ENCODE results near the gene HOXC12.

HOXC12 gene

DNA sequence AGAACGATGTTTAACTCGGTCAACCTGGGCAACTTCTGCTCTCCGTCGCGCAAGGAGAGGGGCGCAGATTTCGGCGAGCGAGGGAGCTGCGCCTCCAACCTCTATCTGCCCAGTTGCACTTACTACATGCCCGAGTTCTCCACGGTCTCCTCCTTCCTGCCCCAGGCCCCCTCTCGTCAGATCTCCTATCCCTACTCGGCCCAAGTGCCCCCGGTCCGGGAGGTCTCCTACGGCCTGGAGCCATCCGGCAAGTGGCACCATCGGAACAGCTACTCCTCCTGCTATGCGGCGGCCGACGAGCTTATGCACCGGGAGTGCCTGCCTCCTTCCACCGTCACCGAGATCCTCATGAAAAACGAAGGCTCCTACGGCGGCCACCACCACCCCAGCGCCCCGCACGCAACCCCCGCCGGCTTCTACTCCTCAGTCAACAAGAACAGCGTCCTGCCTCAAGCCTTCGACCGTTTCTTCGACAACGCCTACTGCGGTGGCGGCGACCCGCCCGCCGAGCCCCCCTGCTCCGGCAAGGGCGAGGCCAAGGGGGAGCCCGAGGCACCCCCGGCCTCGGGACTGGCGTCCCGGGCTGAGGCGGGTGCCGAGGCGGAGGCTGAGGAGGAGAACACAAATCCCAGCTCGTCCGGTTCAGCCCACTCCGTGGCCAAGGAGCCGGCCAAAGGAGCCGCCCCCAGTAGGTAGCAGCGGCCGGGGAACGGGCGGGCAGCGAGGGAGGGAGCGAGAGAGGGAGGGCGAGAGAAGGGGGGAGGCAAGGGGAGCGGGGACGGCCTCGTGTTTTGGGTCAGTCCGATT is 18.7 kb downstream of the HOXC12 start:
- no peak for DNase-seq

DNA sequence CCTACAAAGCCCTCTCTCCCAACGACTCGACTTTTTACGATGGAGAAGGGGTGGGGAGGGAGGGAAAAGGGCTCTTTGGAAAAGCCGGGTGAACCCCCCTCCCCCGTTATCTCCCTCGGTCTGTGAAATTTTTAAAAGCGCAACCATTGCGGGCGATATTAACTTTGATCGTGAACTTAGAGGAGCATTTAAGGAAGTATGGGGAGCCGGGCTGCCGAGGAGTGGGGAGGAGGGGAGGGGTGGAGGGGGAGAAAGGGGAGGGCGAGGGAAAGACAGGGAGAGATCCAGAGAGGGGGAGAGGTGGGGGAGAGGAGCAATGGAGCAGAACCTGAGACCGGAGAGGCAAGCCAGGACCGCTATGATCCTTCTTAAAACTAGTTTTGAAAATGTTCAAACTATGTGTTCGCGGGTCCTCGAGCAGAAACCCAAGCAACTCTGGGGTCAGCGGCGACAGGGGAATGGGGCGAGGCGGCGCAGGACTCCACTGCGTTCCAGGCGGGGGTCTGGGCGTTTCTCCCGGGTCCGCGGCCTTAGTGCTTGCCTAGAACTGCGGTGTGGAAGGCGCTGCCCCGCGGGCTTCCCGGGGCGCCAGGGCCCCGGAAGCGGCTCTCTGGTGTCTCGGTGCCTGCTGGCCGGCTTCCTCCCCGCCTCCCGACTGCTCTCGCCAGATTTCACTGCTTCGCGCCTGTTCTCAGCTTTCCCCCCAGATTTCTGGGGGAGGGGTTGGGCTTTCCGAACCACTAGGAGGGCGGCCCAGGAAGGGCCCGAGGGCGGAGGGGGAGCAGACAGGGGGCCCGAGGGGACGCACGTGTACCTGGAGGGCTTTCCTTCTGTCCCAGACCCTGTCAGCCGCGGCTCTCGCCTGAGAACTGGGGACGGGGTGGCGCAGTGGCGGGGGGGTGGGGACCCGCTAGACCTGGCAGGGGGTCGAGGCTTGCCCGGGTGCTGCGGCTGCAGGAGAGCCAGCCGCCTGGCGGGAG is 19.7 kb downstream of the HOXC12 start, which contains the start of gene HOTAIR:
Gene HOTAIR (minus strand): TSS at position 871 of the 980 bp plus-strand sequence.
- peak; percentile 37 for DNase-seq

DNA sequence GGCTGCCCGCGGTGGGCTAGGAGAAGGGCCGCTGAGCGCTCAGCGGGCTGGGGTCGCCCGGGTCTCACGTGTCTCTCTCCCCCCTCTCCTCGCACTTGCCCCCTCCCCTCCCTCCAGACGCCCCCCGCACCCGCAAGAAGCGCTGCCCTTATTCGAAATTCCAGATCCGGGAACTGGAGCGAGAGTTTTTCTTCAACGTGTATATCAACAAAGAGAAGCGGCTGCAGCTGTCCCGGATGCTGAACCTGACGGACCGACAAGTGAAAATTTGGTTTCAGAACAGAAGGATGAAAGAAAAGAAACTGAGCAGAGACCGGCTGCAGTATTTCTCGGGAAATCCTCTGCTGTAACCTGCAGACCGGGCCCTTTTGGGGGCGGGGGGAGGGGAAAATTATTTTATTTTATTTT is 20.4 kb downstream of the HOXC12 start:
- no peak for DNase-seq

DNA sequence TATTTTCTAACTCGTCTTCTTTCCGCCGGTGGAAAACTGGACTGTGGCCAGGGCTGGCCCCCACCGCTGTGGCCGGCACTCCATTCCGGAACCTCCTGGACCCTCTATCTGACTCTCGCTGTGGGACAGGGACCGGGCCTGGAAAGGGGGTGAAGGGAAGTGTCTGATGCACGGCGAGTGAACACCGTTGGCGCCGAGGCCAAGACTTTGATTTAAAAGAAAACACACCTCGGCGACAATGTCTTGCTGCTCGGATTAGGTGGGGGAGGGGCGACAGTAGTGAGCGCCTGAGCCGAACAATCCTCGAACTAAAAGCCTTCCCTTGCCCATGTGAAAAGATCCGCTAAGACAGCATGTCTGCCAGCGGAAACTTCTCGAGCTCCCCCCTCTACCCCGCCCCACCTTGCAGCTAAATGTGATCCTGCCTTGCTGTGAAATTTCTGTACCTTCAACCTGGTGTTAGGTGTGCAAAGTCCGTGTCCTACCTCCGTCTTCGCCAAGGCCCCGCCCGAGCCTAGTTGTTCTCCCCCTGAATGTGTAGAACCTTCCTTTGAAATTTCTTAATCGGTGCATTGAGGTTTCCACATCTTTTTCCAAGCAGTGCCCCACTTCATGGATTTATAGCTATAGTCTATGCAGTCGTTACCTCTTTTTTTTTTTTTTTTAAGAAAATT is 20.9 kb downstream of the HOXC12 start:
- DNase-seq, result no peak

DNA sequence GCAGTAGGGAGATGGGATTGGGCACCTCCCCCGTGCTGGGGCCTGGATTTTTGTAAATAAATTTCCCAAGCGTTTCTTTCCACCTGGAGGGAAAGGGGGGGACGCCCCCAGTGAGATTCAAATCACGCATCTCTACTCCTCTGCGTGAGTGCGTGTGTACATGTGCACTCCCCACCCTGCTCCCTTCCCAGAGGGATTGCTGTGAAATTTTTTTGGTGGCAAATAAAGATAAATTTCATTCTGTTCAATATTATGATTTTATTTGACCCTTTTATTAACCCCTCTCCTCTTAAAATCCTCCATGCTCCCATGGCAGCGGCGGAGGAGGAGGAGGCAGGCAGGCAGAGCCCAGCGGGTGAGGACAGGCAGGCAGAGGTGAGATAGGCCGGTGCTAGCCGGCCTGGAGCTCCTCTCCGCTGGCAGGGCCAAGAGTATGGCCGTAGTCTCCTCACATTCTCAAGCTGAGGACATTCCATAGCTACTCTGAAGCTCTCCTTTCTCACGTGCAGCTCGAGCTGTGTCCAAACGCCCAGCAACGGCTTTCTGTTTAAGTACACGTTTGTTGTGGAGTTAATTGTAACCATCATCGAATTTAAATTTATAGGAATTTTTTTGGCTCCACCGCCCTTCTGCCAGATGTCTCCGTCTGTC is 21.6 kb downstream of the HOXC12 start:
- DNase-seq, result no peak

DNA sequence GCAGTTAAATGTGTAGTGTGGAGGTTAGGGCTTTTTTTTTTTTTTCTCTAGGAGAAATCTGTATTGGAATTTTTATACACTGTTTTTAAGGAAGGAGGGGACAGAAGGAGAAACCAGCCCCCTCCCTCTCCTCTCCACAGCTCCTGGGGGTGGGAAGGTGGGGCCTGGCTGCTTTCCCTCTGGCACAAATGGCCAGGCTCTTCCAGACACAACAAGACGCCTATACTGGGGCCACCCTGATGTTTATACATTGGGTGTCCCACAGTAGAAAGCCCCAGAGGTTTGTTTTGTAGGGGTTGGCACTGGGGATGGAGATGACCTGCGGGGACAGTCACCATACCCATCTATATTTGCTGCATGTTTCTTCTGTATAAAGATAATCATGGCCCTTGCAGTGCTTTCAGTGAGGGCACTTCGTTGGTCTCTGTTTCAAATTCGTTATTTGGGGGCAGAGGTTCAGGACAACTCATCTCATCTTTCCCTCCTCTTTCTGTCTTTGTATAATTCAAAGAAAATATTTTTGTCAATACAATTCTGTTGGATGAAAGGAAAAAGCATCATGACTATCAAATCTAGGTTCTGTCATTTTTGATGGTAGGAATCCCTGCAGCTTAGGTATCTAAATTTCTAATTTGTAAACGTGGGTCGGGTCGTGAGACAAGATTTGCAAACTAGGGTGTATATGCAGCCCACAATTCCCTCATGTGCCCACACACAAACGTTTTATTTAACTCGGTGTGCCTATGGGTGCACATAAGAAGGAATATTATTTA is 22.3 kb downstream of the HOXC12 start:
- DNase-seq, result no peak

DNA sequence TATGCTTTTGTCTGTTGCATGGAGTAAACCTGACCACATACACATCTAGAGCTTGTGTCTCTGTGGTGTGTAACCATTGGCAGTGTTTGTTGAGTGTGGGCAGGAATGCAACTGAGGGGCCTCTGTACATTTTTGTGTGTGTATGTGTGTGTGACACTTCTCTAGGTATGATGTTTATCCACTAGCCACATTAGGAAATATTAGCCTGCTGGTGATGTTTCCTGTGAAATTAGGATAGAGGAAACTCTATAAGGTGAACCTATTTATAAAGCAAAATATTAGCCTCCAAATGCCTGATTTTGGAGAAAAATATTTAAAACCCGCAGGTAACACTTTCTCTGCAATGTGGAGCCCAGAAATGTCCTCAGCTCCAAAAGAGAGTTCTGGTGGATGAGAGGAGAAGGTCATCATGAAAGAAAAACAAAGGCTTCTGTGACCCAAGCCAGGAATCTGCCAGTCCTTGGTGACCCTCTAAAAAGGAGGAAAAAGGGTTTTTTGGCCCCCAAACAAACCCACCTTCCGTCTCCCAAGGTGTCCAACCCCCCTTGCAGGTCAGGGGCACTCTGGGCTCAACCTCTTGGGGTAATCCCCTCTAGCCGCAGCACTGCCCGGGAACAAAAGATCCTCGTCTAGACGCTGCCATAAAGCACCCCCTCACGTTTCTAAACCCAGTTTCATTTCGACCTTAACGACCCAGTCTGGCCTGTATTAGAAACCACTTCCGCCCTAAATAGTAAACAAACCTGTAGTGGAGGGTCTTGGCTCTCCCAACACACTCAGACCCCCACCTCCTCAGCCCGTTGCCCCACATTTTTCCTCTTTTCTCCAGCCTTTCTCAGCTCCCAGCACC is 23.1 kb downstream of the HOXC12 start:
- no peak for DNase-seq

DNA sequence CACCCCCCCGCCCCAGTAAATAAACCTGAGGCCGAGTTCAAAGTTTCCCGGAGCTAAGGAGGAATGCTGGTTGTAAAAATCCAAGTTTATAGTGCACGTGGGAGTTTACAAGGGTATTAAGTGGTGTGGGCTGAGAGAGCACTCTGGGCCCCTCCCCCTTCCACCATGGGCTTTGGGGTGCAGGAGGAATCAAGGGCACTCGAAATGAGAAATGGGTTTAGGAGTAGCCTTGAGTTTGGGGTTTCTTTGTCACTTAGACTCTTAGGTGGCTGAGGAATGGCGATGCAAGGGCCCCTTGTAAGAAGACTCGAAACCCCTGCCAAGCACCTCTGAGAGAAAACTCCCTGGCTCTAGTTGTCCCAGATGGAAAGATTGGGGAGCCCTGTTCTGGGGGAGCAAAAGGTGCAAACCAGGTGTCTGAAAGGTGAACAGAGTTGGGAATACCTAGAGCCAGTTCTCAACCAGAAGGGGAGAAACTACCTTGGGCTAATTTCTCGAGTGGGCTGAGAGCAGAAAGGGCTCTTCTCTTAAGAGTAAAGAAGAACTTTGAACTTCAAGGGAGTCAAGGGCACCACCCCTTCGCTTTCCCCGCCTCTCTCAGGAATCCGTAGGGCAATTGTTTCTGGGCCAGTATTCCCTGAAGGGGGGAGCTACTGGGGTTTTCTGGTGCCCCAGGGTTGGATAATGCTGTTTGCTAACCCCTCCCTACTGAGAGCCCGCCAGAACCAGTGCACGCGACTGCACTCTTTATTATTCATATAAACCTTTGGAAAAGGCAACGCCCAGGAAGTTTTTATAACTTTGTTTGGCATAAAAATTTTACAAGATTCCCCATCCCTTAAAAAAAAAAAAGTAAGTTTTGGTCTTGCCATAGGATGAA is 24.0 kb downstream of the HOXC12 start:
- no peak for DNase-seq

DNA sequence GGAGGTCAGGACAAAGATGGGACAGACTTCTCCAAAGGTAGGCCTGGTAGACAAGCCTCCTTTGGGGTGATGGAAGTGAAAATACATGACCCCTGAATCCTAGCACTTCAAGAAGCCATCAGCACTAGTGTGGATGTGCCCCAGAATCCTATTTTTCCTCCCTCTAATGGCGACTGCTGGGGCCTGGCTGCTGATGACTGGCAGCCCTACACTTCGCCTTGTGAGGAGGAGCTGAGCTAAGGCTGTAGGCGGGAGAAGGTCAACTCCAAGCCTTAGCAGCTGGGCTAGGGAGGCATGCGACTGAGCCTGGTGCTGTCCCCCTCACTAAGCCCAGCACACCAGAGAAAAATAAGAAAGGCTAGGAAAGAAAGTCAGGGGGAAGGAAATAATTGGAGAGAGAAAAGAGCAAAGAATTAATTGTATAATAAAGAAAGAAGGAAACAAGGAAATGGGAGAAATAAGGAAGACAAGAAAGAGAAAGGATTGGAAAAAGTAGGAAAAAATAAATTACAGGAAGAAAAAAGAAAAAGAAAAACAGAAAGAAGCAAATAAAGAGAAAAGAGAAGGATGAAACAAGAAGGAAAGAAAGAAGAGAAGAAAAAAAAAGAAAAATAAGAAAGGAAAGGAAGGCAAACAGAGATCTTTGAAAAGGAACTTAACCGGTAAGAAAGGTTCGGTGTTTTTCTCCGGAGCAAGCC is 25.6 kb downstream of the HOXC12 start:
- no peak for DNase-seq

DNA sequence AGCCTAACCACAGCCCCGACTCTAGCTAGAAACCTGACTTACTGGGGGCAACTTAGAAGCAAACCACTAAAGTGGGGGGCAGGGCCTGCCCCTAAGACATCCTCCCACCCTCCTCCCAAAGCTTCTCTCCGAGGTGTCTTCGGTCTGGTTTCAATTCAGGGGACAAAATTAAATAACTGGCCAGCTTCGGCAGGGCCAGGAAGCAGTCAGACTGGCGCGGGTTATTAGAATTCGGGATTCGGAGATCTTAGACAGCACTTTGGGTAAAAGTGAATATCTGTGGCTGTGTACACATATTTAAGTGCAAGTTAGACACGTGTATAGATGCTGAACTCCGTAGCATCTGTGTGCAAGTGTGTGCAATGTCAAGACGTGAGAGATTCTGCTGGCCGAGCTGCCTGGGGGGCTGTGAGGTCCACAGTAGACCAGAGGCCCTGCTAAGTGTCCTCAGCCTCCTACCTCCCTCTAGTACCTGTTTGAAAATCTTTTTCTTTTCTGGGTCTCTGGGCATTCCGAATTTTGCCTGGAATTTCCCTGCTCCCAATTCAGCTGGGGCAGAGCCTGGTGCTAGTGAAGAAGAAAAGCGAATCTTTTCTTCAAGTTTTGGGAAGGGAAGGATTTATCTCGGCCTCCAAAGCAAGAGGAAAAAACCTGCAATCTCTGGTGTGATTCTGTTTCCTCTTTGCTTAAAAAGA is 26.2 kb downstream of the HOXC12 start:
- DNase-seq, result no peak

DNA sequence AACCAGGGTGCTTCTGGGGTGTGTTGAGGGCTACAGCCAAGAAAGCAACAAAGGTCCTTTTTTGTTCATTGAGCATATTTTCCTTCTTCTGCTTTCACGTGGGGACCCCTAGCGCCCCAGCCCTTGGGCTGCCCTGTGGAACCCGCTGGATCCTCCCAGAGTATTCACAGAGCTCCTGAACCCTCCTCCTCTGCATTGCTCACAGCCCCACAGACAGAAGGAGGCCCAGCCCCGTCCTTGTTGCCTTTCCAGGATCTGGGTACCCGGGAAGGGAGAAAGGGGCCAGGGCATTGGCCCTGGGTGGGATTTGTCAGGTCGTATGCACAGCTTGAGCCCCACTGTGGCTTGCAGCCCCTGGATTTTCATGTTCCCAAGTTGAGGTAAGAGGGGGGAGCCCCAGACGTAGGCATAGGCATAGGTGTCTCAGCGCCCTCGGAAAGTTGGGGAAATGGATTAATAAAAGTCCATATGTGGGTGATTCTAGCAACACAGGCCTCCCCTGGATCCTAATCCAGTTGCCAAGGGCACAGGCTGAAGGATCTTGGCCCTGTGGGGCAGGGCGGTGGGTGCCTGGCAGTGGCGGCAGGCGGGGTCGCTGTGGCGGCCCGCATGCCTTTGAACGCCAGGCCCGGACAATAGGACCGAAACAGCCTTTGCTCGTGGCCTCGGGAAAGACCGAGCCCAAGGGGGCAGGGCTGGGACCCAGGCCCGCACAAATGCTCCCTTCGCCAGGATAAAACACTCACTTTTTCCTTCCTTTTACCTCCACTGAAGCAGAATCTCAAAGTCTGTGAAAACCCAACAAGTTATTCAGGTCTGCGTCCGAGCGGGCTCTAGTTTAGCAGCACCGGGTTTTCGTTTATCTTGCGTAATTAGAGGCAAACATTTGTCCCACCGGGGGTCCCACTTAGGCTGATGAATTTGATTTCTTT is 27.2 kb downstream of the HOXC12 start:
- no peak for DNase-seq

DNA sequence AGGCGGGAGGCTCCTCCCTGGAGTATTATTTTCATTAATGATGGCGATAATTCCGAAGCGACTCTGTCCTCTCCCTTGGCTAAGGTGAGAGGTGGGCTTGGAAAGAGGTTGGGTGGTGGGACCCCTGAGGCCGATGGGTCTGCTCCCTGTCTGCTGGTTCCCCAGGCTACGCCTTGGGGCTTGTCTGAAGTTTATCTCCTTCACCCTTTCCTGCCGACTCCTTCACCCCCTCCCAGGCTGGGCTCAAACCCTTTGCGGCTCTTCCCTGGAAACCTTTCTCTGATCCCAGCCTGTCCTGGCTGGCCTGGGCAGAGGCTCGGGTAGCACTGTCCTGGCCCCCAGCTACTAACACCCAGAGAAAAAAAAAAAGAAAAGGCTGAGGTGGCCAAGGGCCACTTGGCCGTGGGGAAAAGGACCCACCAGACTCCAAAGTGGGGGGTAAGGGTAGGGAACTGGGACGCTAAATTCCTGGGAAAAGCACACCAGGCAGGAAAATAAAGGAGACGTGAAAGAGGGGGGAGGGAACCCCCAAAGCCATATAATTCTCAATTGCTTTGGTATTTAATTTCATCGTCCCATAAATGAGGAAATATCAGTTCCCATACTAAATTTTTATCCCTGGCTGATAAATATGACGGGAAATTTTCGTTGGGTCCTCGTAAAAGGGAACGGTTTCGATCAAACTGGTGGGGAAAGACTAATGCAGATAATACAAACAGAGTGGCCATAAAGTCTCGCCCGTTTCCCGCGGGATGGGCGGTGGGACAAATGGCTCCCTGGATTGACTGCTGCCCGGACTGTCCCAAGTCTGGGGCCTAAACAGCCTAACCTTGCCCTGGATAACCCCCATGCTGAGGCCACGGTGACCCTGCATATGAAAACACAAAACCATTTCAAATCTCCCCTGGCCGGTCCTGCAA is 28.2 kb downstream of the HOXC12 start:
- DNase-seq, result no peak

DNA sequence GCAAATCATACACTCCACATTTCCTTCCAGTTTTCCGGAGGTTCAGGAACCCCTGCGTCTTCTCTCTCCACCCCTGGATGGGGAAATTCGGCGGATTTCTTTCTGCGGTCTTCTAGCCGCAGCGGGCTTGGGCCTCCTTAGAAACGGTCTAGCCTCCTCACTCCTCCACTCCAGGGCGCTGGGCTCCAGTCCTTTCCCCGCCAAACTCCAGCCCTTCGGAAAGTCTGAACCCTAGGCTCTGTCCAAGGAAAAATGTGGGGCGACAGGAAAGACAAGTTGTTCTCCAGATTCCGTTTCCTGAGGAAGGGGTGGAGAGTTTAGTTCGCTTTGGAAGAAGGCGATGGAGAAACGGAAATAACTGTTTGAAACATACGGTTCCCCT is 28.9 kb downstream of the HOXC12 start:
- DNase-seq, result no peak

DNA sequence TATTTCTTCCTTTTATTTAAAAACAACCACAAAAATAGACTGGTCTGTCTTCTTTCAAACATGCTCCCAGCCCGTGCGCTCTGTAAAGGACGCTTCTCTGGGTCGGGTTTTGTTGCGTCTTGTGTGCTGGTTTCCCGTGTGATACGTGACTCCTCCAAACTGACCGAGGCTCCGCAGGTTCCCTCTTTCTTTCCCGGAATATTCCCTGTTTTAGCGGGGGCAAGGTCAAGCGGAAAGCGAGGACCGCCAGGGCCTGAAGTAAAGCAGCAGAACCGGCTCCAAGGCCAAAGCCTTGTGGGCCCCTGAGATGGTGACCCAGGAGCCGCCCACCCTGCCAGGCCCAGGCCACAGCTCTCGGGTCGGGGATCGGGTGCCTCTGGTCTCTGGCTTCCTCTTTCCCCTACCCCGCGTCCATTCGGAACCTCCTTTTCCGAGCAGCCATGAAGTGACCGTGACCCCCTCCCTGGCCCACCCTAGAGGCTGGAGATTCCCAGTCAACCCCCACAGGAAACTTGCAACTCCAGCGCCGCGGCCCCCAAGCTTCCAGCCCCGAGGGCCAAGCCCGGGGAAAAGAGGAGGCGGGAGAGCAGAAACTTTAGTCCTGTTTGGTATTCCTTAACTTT is 29.4 kb downstream of the HOXC12 start:
- no peak for DNase-seq

DNA sequence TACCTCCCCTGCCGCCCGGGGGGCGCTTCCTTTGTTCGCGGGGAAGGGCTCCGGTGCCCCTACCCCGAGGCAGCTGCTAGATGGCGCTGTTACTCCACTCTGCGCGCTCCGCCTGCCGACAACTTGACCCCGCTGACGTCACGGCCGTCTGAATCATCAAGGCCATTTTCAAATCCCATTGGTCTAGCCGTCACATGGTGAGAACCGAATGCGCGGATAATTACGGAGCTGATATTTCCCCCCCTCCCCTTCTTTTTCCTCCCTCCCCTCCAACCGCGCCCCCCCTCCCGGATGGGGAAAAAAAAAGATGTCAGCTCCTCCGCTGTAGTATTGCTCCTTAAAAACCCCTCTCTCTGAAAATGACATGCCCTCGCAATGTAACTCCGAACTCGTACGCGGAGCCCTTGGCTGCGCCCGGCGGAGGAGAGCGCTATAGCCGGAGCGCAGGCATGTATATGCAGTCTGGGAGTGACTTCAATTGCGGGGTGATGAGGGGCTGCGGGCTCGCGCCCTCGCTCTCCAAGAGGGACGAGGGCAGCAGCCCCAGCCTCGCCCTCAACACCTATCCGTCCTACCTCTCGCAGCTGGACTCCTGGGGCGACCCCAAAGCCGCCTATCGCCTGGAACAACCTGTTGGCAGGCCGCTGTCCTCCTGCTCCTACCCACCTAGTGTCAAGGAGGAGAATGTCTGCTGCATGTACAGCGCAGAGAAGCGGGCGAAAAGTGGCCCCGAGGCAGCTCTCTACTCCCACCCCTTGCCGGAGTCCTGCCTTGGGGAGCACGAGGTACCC is 30.4 kb downstream of the HOXC12 start, which contains the start of gene HOXC10:
Gene HOXC10 (plus strand): TSS at position 246 of the 791 bp plus-strand sequence. CDS start 114 bp downstream, at position 360.
- peak; percentile 73 for DNase-seq
